HG03025 (cell line): Measurements from ENCODE around the gene SLC22A24.
"Not testable (repeated sequence)": the region's sequence is repeated elsewhere in the genome, so short reads cannot be mapped to it uniquely, and the experiment has no call there.

Experiments
- ATAC-seq: cut with Tn5 transposase; IDR thresholded peaks from one replicate; pipeline ENCODE4 v1.9.1; 2021; ENCODE audit warnings: mild to moderate bottlenecking, moderate library complexity; ENCODE audit not compliant: unreplicated experiment, low FRiP score

The SLC22A24 gene, protein sequence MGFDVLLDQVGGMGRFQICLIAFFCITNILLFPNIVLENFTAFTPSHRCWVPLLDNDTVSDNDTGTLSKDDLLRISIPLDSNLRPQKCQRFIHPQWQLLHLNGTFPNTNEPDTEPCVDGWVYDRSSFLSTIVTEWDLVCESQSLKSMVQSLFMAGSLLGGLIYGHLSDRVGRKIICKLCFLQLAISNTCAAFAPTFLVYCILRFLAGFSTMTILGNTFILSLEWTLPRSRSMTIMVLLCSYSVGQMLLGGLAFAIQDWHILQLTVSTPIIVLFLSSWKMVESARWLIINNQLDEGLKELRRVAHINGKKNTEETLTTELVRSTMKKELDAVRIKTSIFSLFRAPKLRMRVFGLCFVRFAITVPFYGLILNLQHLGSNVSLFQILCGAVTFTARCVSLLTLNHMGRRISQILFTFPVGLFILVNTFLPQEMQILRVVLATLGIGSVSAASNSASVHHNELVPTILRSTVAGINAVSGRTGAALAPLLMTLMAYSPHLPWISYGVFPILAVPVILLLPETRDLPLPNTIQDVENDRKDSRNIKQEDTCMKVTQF

GRCh38 chr11:63144121-63144520, at the start of gene SLC22A24:
TSS of gene SLC22A24 (minus strand) at chr11:63144221. CDS start at chr11:63143779, 442 bp downstream.
- no peak for ATAC-seq

DNA sequence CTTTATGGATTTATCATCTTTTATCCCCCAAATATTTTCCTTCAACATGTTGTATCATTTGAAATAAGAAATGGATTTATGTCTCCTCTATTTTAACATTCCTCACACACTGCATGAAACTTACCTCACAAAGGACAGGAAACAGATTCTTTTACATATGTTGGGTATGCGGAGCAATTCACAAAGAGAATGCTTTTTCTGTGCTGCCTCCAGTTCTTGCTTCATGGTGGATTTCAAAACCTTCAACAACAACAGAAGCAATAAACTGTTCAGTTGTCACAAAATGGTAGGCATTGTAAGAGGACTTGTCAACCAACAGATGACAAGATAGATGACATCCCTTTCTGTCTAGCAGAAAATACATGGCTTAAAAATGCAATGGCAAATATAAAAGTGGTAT, 36.5 kb upstream of the SLC22A24 start:
- no peak for ATAC-seq

DNA sequence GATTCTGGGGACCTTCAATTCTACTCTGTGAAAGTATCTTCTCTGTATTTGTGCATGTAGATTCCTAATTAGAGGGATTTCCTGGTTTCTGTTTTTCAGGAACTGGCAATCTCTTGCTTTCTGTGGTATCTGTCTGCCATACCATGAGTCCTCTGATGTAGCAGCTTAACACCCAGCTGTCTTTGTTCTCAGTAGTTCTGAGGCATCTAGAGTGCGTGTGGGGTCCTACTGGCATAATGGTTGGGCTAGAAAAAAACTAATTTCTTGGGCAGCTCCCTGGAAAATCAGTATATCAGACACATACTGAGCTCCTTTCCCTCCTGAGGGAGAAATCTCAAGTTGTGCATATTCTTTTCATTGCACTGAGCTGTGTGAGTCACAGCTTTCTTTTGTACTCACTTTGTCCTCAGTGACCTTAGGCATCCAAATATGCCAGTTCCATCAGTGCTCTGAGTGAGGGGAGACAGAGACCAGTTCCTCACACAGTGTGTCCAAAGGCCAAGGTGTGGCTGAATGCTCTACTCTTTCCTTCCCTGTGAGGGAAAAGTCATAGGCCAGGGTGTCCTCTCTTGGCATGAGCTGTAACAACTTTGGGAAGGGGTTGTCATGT, 35.5 kb upstream of the SLC22A24 start:
- ATAC-seq = no peak

DNA sequence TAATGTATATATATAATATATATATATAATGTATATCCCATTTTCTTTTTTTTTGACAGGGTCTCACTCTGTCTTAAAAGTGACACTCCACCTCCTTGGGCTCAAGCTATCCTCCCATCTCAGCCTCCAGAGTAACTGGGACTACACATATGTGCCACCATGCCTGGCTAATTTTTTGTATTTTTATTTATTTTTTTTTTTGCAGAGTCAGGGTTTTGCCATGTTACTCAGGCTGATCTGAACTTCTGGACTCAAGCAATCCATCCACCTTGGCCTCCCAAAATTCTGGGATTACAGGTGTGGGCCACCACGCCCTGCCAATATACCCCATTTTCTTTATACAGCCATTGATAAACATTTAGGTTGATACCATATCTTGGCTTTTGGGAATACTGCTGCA, 33.9 kb upstream of the SLC22A24 start:
- no peak for ATAC-seq

DNA sequence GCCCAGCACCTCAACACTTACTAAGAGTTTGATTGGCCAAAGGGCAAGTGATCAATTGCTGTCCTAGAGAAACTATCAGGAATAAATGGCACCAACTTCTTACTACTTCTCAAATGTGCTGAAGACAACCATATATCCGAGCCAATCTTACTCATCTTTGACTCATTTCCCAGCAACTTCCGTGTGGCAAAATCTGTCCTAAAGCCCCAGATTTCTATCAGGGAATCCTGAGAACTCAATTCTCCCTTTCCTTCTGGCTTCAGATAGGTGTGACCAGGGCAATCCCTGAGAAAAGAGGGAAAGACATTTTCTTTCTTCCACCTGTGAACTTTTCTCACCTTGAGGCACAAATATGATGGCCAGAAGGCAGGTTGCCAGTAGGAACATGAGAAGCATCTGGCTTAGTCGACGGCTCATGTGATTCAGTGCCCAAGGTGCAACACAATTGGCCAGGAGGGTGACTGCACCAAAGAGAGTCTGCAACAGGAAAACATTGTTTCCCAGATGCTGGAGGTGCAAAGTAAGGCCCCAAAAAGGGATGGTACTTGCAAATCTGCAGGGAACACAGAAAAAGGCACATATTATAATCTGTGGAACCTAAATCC, 21.8 kb upstream of the SLC22A24 start:
- ATAC-seq = no peak

- no peak for ATAC-seq
Measured at GRCh38 chr11:63155794-63156193, 11.8 kb upstream of the SLC22A24 start.

DNA sequence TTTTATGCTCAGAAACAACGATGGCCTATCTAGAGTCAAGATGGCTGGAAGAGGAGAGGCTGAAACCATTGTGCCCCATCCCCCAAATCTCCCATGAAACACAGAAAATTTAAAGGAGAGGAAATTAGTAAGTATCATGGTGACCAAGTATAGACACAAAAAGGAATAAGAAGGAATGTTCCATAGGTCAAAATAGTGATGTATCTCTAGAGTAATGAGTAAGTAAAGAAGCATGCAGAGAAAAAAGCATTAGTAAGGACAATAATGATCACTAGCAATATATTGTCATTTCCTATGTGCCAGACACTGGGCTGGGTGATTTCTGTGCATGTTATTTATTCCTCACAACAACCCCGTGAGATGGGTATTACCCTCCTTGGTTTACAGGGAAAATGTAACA, 2.6 kb upstream of the SLC22A24 start:
- ATAC-seq = no peak

DNA sequence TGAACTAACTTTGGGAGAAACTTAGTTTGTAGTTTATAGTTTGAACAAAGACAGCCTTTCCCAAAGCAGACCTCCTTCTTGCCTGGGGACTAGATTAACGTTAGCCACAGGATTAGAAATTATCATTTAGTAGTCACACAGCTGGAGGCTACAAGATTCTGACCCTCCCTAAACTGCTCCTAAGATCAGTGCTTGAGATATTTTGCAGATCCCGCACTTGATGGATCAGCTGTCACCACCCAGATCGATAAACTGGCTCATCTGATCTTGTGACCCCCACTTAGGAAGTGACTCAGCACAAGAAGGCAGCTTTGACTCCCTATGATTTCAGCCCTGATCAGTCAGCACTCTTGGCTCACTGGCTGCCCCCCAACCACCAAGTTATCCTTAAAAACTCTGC, 1.6 kb downstream of the SLC22A24 start:
- ATAC-seq = no peak

DNA sequence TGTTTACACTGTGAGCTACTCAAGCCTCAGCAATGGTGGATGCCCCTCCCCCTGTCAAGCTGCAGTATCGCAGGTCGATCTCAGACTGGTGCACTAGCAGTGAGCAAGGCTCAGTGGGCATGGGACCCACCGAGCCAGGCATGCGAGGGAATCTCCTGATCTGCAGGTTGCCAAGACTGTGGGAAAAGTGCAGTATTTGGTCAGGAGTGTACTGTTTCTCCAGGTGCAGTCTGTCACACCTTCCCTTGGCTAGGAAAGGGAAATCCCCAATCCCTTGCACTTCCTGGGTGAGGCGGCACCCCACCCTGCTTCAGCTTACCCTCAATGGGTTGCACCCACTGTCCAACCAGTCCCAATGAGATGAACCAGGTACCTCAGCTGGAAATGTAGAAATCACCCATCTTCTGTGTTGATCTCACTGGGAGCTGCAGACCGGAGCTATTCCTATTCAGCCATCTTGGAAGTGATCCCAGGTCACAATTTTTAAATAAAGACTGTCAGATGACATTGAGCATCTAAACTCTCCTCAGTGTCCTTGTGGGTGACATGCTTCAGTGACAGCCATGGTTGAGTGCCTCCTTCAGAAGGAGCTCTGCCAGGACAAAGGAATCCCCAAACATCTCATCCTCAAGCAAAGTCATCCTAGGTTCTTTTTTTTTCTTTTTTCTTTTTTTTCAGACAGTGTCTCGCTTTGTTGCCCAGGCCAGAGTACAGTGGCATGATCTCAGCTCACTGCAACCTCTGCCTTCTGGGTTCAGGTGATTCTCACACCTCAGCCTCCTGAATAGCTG, 10.8 kb downstream of the SLC22A24 start:
- no peak for ATAC-seq

DNA sequence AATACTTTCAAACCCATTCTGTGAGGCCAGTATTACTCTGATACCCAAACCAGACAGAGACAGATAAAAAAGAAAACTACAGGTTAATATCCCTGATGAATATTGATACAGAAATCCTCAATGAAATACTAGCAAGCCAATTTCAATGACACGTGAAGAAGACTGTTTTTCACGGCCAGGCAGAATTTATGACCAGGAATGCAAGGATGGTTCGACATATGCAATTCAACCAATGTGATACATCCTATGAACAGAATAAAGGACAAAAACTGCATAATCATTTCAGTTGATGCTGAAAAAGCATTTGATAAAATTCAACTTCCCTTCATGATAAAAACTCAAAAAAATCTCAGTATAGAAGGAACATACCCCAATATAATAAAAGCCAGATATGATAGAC, 44.5 kb downstream of the SLC22A24 start:
- no peak for ATAC-seq

DNA sequence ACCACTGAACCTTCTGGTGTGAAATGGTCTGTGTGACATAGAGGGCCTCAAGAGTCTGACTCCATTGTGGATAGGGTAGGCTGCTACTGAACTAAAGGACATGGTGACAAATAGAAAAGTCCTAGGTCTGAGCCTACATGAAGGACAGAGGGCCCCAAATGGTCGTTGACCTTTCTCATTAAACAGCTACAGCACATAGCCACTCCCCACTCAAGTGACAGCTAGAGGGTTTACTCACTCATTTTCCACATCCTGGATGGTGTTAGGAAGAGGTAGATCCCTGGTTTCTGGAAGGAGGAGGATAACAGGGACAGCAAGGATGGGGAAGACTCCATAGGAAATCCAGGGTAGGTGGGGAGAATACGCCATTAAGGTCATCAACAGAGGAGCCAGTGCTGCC, 63.3 kb downstream of the SLC22A24 start:
- ATAC-seq = no peak

GRCh38 chr11:63046203-63046602, 97.8 kb downstream of the SLC22A24 start:
- not testable (repeated sequence) for ATAC-seq

- no peak for ATAC-seq
Measured at GRCh38 chr11:63042596-63042995, 101.4 kb downstream of the SLC22A24 start.

DNA sequence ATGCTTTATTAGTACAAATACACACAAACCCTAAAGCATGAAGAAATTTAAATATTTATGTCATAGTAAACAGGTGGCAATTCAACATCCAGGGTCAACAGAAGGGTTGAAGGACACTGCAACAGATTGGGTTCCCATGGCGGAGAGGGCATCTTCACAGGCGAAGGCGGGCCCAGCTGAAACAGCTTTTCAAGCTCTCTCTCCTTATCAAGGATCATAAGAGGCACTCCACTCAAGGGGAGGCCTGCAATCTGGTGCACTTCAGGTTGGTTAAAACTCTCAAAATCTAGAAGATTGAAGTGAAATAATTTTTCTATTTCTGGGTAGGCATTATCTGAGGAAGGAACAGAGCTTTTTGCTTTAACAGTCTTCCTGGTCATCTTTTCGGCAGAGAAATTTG, 111.6 kb downstream of the SLC22A24 start:
- no peak for ATAC-seq
